ENCODE measurements around the gene COMMD2.
A peak's percentile ranks its signal among the peaks of the same experiment; 100 is the strongest.

The COMMD2 gene

GRCh38 chr3:149752051-149752787, at the start of gene COMMD2:
Gene COMMD2 (minus strand): TSS chr3:149752489. CDS start chr3:149752444, 45 bp downstream.
- peak; percentile 83 for DNase-seq

GRCh38 chr3:149801639-149802038, 49.4 kb upstream of the COMMD2 start:
- no peak for DNase-seq

GRCh38 chr3:149801195-149801594, 48.9 kb upstream of the COMMD2 start:
- no peak for DNase-seq

GRCh38 chr3:149800693-149801092, 48.4 kb upstream of the COMMD2 start:
- no peak for DNase-seq

GRCh38 chr3:149796026-149796425, 43.7 kb upstream of the COMMD2 start:
- no peak for DNase-seq

GRCh38 chr3:149792452-149793270, 40.4 kb upstream of the COMMD2 start, which contains the start of gene ANKUB1:
Gene ANKUB1 (minus strand): TSS chr3:149792554. CDS start chr3:149792366, 188 bp downstream.
- DNase-seq, result no peak

GRCh38 chr3:149790698-149791097, 38.4 kb upstream of the COMMD2 start:
- DNase-seq, result no peak

- DNase-seq, result no peak
These were observed 38.0 kb upstream of the COMMD2 start for GRCh38 chr3:149790268-149790667.

- DNase-seq, result no peak
These were observed 31.9 kb upstream of the COMMD2 start for GRCh38 chr3:149784064-149784704.

GRCh38 chr3:149783576-149783975, 31.3 kb upstream of the COMMD2 start:
- no peak for DNase-seq

- DNase-seq, result no peak
These were observed 29.5 kb upstream of the COMMD2 start for GRCh38 chr3:149781741-149782140.

- DNase-seq, result no peak
These were observed 28.9 kb upstream of the COMMD2 start for GRCh38 chr3:149781211-149781610.

GRCh38 chr3:149777414-149778214, 25.3 kb upstream of the COMMD2 start:
- DNase-seq, result no peak

- no peak for DNase-seq
These were observed 23.9 kb upstream of the COMMD2 start for GRCh38 chr3:149776170-149776569.

GRCh38 chr3:149772861-149773260, 20.6 kb upstream of the COMMD2 start:
- no peak for DNase-seq

- DNase-seq, result peak; percentile 40
These were observed 19.5 kb upstream of the COMMD2 start for GRCh38 chr3:149771652-149772271.

GRCh38 chr3:149770246-149770645, 18.0 kb upstream of the COMMD2 start:
- no peak for DNase-seq

- DNase-seq, result no peak
These were observed 16.4 kb upstream of the COMMD2 start for GRCh38 chr3:149768704-149769103.

GRCh38 chr3:149767720-149768119, 15.4 kb upstream of the COMMD2 start:
- no peak for DNase-seq

GRCh38 chr3:149765762-149766334, 13.6 kb upstream of the COMMD2 start:
- no peak for DNase-seq

- DNase-seq, result no peak
These were observed 12.0 kb upstream of the COMMD2 start for GRCh38 chr3:149764302-149764701.

Data from CD4-positive, alpha-beta T cell treated with Interleukin-21 for 1 hour (primary cell).